ENCODE measurements around the gene TMEM248. TPM values are rescaled to one million over a fixed set of nuclear protein-coding genes. Genes with fewer than 3 reads are reported as not detected.

Gene TMEM248
- total and polyA plus RNA-seq, 3 donors from 2014 or later, result 139 to 221 (median 181) TPM

DNA sequence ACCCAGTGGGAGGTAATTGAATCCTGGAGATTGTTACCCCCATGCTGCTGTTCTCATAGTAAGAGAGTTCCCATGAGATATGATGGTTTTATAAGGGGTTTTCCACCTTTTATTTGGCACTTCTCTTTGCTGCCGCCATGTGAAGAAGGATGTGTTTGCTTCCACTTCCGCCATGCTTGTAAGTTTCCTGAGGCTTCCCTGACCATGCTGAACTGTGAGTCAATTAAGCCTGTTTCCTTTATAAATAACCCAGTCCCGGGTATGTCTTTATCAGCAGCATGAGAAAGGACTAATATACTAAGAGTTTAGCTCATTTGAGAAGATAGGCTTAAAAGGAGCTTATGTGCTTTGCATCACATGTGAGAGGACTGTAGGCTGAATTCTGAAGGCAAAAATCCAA lies 29.3 kb downstream of the TMEM248 start:
- TF ChIP-seq, protein P1, sequence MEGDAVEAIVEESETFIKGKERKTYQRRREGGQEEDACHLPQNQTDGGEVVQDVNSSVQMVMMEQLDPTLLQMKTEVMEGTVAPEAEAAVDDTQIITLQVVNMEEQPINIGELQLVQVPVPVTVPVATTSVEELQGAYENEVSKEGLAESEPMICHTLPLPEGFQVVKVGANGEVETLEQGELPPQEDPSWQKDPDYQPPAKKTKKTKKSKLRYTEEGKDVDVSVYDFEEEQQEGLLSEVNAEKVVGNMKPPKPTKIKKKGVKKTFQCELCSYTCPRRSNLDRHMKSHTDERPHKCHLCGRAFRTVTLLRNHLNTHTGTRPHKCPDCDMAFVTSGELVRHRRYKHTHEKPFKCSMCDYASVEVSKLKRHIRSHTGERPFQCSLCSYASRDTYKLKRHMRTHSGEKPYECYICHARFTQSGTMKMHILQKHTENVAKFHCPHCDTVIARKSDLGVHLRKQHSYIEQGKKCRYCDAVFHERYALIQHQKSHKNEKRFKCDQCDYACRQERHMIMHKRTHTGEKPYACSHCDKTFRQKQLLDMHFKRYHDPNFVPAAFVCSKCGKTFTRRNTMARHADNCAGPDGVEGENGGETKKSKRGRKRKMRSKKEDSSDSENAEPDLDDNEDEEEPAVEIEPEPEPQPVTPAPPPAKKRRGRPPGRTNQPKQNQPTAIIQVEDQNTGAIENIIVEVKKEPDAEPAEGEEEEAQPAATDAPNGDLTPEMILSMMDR (IDR thresholded peaks at IDR 0.05), result no peak
- TF ChIP-seq POLR2A (IDR thresholded peaks at IDR 0.05), result no peak
- Histone ChIP-seq H3K27ac (no peak overlapping the region), H3K36me3 (ENCODE audit: low read depth, missing control alignments) (no peaks in the 10 kb centered on the region), H3K9me3 (no peaks in the 10 kb centered on the region), H3K4me1 (no peaks in the 10 kb centered on the region), H3K4me3 (no peak overlapping the region), H3K27me3 (no peaks in the 10 kb centered on the region)
- 83 to 84% methylated on average over 3 of the region's 3 CpGs for WGBS, 2 donors
- intact Hi-C loops (cut with DNase I; ENCODE audit: low total_unique reads), result no loop called here
- no peak for DNase-seq

DNA sequence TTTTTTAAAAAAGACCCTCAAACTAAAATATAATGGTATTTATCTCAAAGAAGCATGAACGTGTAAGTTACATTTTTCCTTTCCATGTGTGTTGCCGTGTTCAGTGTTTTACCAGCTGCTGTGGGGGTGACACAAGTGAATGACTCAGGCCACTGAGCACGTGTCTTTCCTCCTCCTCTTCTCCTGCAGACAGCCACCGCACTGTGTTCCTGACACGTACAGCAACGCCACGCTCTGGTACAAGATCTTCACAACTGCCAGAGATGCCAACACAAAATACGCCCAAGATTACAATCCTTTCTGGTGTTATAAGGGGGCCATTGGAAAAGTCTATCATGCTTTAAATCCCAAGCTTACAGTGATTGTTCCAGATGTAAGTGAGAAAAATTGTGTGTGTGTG lies 29.7 kb downstream of the TMEM248 start:
- no peaks in the 10 kb centered on the region for H3K9me3 ChIP-seq
- TF ChIP-seq, protein P1 (IDR thresholded peaks at IDR 0.05), result no peak
- TF ChIP-seq POLR2A (IDR thresholded peaks at IDR 0.05), result no peak
- no peak overlapping the region for H3K27ac ChIP-seq
- no peaks in the 10 kb centered on the region for H3K27me3 ChIP-seq
- H3K4me1 ChIP-seq, result no peaks in the 10 kb centered on the region
- 91 to 93% methylated on average over 8 of the region's 8 CpGs for WGBS, 2 donors
- intact Hi-C loops (cut with DNase I; ENCODE audit: low total_unique reads), result no loop called here
- no peaks in the 10 kb centered on the region for H3K36me3 ChIP-seq (ENCODE audit: low read depth, missing control alignments)
- no peak for DNase-seq
- no peak overlapping the region for H3K4me3 ChIP-seq

DNA sequence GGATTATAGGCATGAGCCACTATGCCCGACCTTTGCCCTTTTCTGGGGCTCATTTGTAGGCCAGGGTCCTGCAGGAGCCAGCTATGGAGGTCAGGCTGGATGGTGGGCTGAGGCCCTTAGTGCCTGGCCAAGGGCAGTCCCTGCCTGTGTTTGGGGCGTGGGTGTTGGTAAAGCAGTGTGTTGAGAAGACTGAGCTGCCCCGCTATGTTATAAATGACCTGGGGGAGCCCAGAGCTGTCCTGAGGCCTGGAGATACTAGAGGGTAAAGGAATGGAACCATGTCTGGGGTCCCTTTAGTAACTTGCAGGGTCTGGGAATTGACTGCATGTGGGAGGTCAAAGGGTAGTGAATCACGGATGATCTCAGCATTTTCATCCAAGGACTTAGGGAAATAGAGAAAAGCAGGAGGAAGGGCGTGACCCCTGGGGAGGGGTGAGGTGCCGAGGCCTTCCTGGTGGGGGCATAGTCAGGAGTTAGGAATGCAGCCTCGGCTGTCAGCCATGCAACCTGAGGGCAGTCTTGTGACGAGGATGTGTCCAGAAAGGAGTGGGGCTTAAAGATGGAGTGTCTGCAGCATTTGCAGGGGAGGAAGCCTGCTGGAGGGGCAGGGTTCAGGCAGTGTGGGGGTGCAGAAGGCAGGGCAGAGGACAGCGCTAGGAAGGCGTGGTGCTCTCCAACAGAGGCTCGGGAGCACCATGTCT lies 31.5 kb downstream of the TMEM248 start:
- Histone ChIP-seq H3K36me3 (ENCODE audit: low read depth, missing control alignments) (no peaks in the 10 kb centered on the region), H3K27me3 (no peaks in the 10 kb centered on the region), H3K27ac (no peak overlapping the region), H3K9me3 (no peaks in the 10 kb centered on the region), H3K4me1 (no peaks in the 10 kb centered on the region), H3K4me3 (no peak overlapping the region)
- intact Hi-C loops (cut with DNase I; ENCODE audit: low total_unique reads), result no loop called here
- TF ChIP-seq POLR2A (IDR thresholded peaks at IDR 0.05), result no peak
- TF ChIP-seq, protein P1 (IDR thresholded peaks at IDR 0.05), result no peak
- no peak for DNase-seq
- WGBS, 2 donors, result 86 to 90% methylated on average over 7 to 11 of the region's 11 CpGs

DNA sequence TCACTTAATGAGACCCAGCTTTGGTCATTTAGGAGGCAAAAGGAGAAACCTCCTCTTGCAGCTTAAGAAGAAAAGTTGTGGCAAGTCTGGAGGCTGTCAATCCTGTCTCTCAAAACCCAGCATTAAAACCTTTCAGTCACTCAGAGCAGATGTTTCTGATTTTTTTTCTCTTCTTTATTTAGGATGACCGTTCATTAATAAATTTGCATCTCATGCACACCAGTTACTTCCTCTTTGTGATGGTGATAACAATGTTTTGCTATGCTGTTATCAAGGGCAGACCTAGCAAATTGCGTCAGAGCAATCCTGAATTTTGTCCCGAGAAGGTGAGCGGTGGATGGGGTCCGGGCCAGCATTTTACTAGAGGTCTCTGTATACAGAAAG lies 32.0 kb downstream of the TMEM248 start:
- H3K9me3 ChIP-seq, result no peaks in the 10 kb centered on the region
- TF ChIP-seq, protein P1 (IDR thresholded peaks at IDR 0.05), result no peak
- TF ChIP-seq POLR2A (IDR thresholded peaks at IDR 0.05), result no peak
- no peak for DNase-seq
- 90 to 94% methylated on average over 5 of the region's 5 CpGs for WGBS, 2 donors
- H3K36me3 ChIP-seq (ENCODE audit: low read depth, missing control alignments), result no peaks in the 10 kb centered on the region
- intact Hi-C loops (cut with DNase I; ENCODE audit: low total_unique reads), result no loop called here
- H3K27ac ChIP-seq, result no peak overlapping the region
- H3K4me3 ChIP-seq, result no peak overlapping the region
- H3K4me1 ChIP-seq, result no peaks in the 10 kb centered on the region
- H3K27me3 ChIP-seq, result no peaks in the 10 kb centered on the region
